Gastrocnemius medialis (tissue), 4 donors: ENCODE measurements around the gene GTSE1. TPM values are rescaled to one million over a fixed set of nuclear protein-coding genes. Genes with fewer than 3 reads are reported as not detected.

Experiments
- ATAC-seq, 2 donors: fragments of 150-250 bp; one replicate each; pipeline ENCODE4 v1.9.1; 2016
- DNase-seq, 2 donors: peaks; one replicate each; pipeline ENCODE4 v3.0.0-alpha.2; 2019
- H3K27ac ChIP-seq, 4 donors: fragments of 200-600 bp; sonication (generic); 1 replicate in 1 of 4; 2 replicates in 3 of 4; pipeline ENCODE4 v1.5.1; 2016 to 2018; ENCODE audit warnings: mild to moderate bottlenecking in 2 of 4, moderate library complexity in 1 of 4
- H3K27me3 ChIP-seq, 3 donors: fragments of 200-600 bp; sonication (generic) in 2 of 3; 1 replicate in 1 of 3; 2 replicates in 2 of 3; pipeline versions ENCODE4 v1.5.1 to v1.6.0; 2016 to 2019; ENCODE audit warnings: mild to moderate bottlenecking in 1 of 3, moderate library complexity in 1 of 3
- H3K36me3 ChIP-seq, 2 donors: fragments of 200-600 bp; sonication (generic) in 1 of 2; one replicate each; pipeline ENCODE4 v1.5.1; 2017 to 2018
- H3K4me1 ChIP-seq, 2 donors: fragments of 200-600 bp; sonication (generic) in 1 of 2; one replicate each; pipeline ENCODE4 v1.5.1; 2016 to 2017; ENCODE audit warnings: mild to moderate bottlenecking in 2 of 2
- H3K4me3 ChIP-seq, 4 donors: fragments of 200-600 bp; sonication (generic) in 3 of 4; 1 replicate in 1 of 4; 2 replicates in 3 of 4; pipeline ENCODE4 v1.5.1; 2016 to 2019; ENCODE audit warnings: mild to moderate bottlenecking in 2 of 4
- H3K9me3 ChIP-seq, 3 donors: fragments of 200-600 bp; sonication (generic) in 2 of 3; 1 replicate in 1 of 3; 2 replicates in 2 of 3; pipeline ENCODE4 v1.5.1; 2016 to 2019
- POLR2A ChIP-seq, 2 donors: fragments of 450-650 bp; IDR thresholded peaks; one replicate each; pipeline ENCODE4 v1.6.1; 2017; ENCODE audit warnings: antibody characterized with exemption in 2 of 2, mild to moderate bottlenecking in 2 of 2, moderate library complexity in 2 of 2
- in situ Hi-C, 4 donors: fragments of 200-750 bp; cut with MboI; loops; one replicate each; pipeline versions ENCODE4 v1.15.0 to v1.8.0; 2017; ENCODE audit warnings: low sequenced_read_pairs in 4 of 4
- intact Hi-C: fragments of 100-400 bp; cut with DNase I; formaldehyde crosslinking; loops from one replicate; pipeline ENCODE4 v1.15.1; 2023; ENCODE audit warnings: low total_unique reads
- total RNA-seq, 4 donors: library from RNA; depleted of rRNA; stranded (reverse); fragments of >200 nt; gene quantifications; one replicate each; pipeline versions ENCODE4 v1.1.0 to v1.2.3, GENCODE V29; 2016
- TF ChIP-seq, protein P1 (sequence below), 5 experiments: fragments of 450-650 bp in 3 of 5; fragments of 200-600 bp in 2 of 5; sonication (generic) in 2 of 5; IDR thresholded peaks in 4 of 5; conservative IDR thresholded peaks in 1 of 5; 1 replicate in 4 of 5; 2 replicates in 1 of 5; pipeline ENCODE4 v1.5.1; 2016 to 2019; ENCODE audit warnings: antibody characterized with exemption in 5 of 5, mild to moderate bottlenecking in 3 of 5, moderate library complexity in 3 of 5

The GTSE1 gene
- total RNA-seq, 4 donors from 2014 or later: 0.13 to 0.49 TPM; not detected in 2

DNA sequence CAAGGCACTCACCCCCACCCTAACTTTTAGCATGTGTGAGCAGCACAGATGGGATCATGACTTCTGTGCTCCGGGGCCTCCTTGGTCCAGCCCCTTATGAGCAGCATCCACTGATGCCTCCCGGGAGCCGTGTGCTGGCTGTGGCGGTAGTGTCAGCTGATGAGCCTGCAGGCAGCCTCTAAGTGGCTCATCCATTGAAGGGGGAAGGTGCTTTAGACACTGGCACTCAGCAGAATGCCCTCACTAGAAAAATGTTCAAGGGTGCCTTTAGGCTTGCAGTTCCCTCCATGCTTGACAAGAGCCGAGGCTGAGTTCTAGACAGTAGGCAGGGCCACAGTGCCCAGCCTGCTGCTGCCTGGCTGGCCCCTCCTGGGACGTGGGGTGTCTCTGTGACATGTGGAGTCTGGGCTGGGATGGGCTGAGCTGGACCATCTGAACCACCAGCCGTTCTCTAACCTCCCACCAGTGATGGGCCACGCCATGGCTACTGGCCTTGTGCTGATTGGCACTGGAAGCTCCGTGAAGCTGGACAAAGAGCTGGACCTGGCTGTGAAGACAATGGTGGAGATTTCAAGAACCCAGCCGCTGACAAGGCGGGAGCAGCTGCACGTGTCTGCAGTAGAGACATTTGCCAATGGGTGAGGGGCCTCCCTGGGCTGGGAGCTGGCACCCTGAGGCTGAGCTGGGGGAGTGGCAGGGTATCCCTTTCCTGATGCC is 23.1 kb upstream of the GTSE1 start:
- in situ Hi-C loops: no loop called here
- Histone ChIP-seq H3K27ac (no peak overlapping the region), H3K4me1 (peaks cover 6% of the 10 kb centered on the region in 2 donors), H3K36me3 (peaks cover 0 to 62% of the 10 kb centered on the region in 2 donors), H3K9me3 (no peaks in the 10 kb centered on the region), H3K27me3 (no peaks in the 10 kb centered on the region), H3K4me3 (no peak overlapping the region)
- DNase-seq (peak in 1 of 2 donors; percentile 5), ATAC-seq (no peak)
- intact Hi-C loops: no loop called here
- TF ChIP-seq, protein P1, sequence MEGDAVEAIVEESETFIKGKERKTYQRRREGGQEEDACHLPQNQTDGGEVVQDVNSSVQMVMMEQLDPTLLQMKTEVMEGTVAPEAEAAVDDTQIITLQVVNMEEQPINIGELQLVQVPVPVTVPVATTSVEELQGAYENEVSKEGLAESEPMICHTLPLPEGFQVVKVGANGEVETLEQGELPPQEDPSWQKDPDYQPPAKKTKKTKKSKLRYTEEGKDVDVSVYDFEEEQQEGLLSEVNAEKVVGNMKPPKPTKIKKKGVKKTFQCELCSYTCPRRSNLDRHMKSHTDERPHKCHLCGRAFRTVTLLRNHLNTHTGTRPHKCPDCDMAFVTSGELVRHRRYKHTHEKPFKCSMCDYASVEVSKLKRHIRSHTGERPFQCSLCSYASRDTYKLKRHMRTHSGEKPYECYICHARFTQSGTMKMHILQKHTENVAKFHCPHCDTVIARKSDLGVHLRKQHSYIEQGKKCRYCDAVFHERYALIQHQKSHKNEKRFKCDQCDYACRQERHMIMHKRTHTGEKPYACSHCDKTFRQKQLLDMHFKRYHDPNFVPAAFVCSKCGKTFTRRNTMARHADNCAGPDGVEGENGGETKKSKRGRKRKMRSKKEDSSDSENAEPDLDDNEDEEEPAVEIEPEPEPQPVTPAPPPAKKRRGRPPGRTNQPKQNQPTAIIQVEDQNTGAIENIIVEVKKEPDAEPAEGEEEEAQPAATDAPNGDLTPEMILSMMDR (IDR thresholded peaks at IDR 0.05 in 4 of 5, conservative IDR thresholded peaks at IDR 0.05 in 1 of 5): no peak
- no peak for TF ChIP-seq POLR2A (IDR thresholded peaks at IDR 0.05)

GRCh38 chr22:46274381-46274780 is 22.3 kb upstream of the GTSE1 start:
- no peak for DNase-seq
- Histone ChIP-seq H3K9me3 (no peaks in the 10 kb centered on the region), H3K36me3 (peaks cover 0 to 70% of the 10 kb centered on the region in 2 donors), H3K27me3 (no peaks in the 10 kb centered on the region), H3K27ac (no peak overlapping the region), H3K4me3 (no peak overlapping the region), H3K4me1 (peaks cover 4% of the 10 kb centered on the region in 2 donors)
- no peak for ATAC-seq
- in situ Hi-C loops (no loop called here), intact Hi-C loops (no loop called here)
- TF ChIP-seq, protein P1 (IDR thresholded peaks at IDR 0.05 in 4 of 5, conservative IDR thresholded peaks at IDR 0.05 in 1 of 5): no peak
- TF ChIP-seq POLR2A (IDR thresholded peaks at IDR 0.05): no peak

GRCh38 chr22:46275455-46276122 is 21.1 kb upstream of the GTSE1 start:
- H3K9me3 ChIP-seq: no peaks in the 10 kb centered on the region
- intact Hi-C loops: no loop called here
- in situ Hi-C loops: no loop called here
- DNase-seq: no peak
- no peak for ATAC-seq
- H3K27me3 ChIP-seq: no peaks in the 10 kb centered on the region
- TF ChIP-seq, protein P1 (IDR thresholded peaks at IDR 0.05 in 4 of 5, conservative IDR thresholded peaks at IDR 0.05 in 1 of 5): no peak
- no peak for TF ChIP-seq POLR2A (IDR thresholded peaks at IDR 0.05)
- H3K27ac ChIP-seq: peak overlapping the region in 1 of 4 donors; percentile 16
- no peak overlapping the region for H3K4me3 ChIP-seq
- H3K36me3 ChIP-seq: peaks cover 0 to 75% of the 10 kb centered on the region in 2 donors
- H3K4me1 ChIP-seq: peaks cover 15 to 16% of the 10 kb centered on the region in 2 donors

- in situ Hi-C loops: no loop called here
- no peak for ATAC-seq
- intact Hi-C loops: no loop called here
- H3K4me1 ChIP-seq: peaks cover 16 to 17% of the 10 kb centered on the region in 2 donors
- TF ChIP-seq, protein P1 (IDR thresholded peaks at IDR 0.05 in 4 of 5, conservative IDR thresholded peaks at IDR 0.05 in 1 of 5): no peak
- no peak for TF ChIP-seq POLR2A (IDR thresholded peaks at IDR 0.05)
- no peaks in the 10 kb centered on the region for H3K9me3 ChIP-seq
- no peak for DNase-seq
- no peak overlapping the region for H3K4me3 ChIP-seq
- H3K36me3 ChIP-seq: peaks cover 0 to 82% of the 10 kb centered on the region in 2 donors
- H3K27me3 ChIP-seq: no peaks in the 10 kb centered on the region
- no peak overlapping the region for H3K27ac ChIP-seq
Measured at GRCh38 chr22:46276563-46276962, 20.1 kb upstream of the GTSE1 start.
